Measurements from ENCODE around the gene CMTR1. TPM values are rescaled to one million over a fixed set of nuclear protein-coding genes. Genes with fewer than 3 reads are reported as not detected.

CMTR1 gene
- total RNA-seq, 1 experiment from 2014 or later, result 28.7 TPM

DNA sequence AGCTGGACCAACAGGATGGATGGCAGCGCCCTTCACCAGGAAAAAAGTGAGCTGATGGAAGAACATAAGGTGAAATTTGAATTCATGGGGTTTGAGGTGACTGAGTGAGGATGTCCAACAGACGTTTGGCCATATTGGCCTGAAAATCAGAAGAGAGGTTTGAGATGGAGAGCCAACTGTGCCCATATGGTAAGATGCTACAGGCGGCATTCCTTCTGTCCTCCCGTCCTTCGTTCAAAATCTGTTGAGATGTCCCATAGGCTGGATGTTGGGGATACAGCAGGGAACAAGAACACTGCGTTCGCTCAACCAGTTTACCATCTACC is 468 bp upstream of the CMTR1 start (continued):
- TF ChIP-seq, protein P1, sequence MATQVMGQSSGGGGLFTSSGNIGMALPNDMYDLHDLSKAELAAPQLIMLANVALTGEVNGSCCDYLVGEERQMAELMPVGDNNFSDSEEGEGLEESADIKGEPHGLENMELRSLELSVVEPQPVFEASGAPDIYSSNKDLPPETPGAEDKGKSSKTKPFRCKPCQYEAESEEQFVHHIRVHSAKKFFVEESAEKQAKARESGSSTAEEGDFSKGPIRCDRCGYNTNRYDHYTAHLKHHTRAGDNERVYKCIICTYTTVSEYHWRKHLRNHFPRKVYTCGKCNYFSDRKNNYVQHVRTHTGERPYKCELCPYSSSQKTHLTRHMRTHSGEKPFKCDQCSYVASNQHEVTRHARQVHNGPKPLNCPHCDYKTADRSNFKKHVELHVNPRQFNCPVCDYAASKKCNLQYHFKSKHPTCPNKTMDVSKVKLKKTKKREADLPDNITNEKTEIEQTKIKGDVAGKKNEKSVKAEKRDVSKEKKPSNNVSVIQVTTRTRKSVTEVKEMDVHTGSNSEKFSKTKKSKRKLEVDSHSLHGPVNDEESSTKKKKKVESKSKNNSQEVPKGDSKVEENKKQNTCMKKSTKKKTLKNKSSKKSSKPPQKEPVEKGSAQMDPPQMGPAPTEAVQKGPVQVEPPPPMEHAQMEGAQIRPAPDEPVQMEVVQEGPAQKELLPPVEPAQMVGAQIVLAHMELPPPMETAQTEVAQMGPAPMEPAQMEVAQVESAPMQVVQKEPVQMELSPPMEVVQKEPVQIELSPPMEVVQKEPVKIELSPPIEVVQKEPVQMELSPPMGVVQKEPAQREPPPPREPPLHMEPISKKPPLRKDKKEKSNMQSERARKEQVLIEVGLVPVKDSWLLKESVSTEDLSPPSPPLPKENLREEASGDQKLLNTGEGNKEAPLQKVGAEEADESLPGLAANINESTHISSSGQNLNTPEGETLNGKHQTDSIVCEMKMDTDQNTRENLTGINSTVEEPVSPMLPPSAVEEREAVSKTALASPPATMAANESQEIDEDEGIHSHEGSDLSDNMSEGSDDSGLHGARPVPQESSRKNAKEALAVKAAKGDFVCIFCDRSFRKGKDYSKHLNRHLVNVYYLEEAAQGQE (IDR thresholded peaks at IDR 0.05; ENCODE audit: low read depth), result no peak
- TF ChIP-seq EZH2 (IDR thresholded peaks at IDR 0.05) (no peak), CEBPB (IDR thresholded peaks at IDR 0.05; ENCODE audit: low read depth) (no peak), FOSL1 (IDR thresholded peaks at IDR 0.05; ENCODE audit: low read depth) (no peak), TCF7L2 (IDR thresholded peaks at IDR 0.05; ENCODE audit: borderline replicate concordance, extremely low read depth, insufficient read depth, insufficient read length) (no peak)
- TF ChIP-seq, protein P2, sequence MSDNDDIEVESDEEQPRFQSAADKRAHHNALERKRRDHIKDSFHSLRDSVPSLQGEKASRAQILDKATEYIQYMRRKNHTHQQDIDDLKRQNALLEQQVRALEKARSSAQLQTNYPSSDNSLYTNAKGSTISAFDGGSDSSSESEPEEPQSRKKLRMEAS (IDR thresholded peaks at IDR 0.05), result no peak

DNA sequence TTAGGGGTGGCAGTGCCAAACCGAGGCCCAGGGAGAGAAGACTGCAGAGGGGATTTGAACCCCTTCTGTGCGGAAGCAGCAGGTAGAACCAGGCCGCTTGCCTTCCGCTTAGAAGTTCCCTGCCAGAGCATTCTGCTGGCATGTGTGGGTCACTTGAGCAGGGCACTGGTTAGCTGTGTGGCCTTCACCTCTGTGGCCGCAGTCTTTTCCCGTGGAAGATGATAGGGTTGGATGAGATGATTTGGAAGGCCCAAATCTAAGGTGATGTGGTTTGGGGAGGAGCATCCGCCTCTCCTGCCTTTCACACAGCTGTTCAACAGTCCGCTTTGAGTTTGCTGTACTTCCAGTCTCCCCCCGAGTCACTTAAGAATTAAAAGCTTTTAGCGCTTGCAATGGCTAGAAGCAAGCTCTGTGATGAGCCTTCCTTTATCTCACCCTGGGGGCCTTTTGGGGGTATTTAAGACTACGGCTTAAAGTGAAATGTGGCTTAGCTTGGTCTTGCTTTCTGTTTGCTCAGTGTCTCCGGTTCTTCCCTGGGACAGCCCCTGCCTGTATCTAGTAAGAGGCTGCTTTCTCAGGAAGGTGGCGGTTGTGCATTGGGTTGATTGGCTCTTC is 743 bp downstream of the CMTR1 start:
- peak overlapping the region; percentile 97 for H3K4me2 ChIP-seq (ENCODE audit: low read length)
- ChIA-PET CTCF (no interaction called here), POLR2A (interaction anchor here (0.6 kb wide), 1 partner anchor 264 kb away, joined by 3 read pairs; the partner anchor contains the start of gene MDGA1), RAD21 (ENCODE audit: low non-redundant PET in 1 of 2, low total read pairs in 2 of 2, uncharacterized antibody in 2 of 2, unreplicated experiment in 2 of 2) (no interaction called here)
- H3K4me3 ChIP-seq (replicated peaks in 1 of 2; ENCODE audit: low read depth in 1 of 2, low read length in 2 of 2), result peak overlapping the region; percentile 91 to 93
- DNase-seq (ENCODE audit: low read depth, low spot score) (no peak), ATAC-seq (peak; percentile 37)
- no peaks in the 10 kb centered on the region for H4K20me1 ChIP-seq (ENCODE audit: insufficient read depth)
- 0 out of 2 replicates have a peak, but pooled peaks cover 3% of the 10 kb centered on the region for H3K9me2 ChIP-seq (ENCODE audit: insufficient read depth)
- H3K4me1 ChIP-seq (ENCODE audit: control insufficient read depth in 1 of 2, insufficient read depth in 2 of 2, low read length in 2 of 2), result peaks cover 5 to 18% of the 10 kb centered on the region in 2 experiments; a peak in 2 of 4 replicates
- no peak overlapping the region for H2AFZ ChIP-seq (ENCODE audit: low read depth, low read length, poor library complexity, severe bottlenecking)
- H3K9ac ChIP-seq (ENCODE audit: low read length), result peak overlapping the region; percentile 74
- H3K9me3 ChIP-seq (ENCODE audit: control insufficient read depth in 1 of 2, insufficient read depth in 1 of 2, low read depth in 1 of 2, low read length in 2 of 2), result no peaks in the 10 kb centered on the region
- TF ChIP-seq, protein P3, sequence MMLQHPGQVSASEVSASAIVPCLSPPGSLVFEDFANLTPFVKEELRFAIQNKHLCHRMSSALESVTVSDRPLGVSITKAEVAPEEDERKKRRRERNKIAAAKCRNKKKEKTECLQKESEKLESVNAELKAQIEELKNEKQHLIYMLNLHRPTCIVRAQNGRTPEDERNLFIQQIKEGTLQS (IDR thresholded peaks at IDR 0.05), result no peak
- no peak for TF ChIP-seq CEBPB (IDR thresholded peaks at IDR 0.05; ENCODE audit: low read depth)
- no peak for TF ChIP-seq ZNF274 (IDR thresholded peaks at IDR 0.05; ENCODE audit: low read depth, low read length)
- TF ChIP-seq, protein P1 (IDR thresholded peaks at IDR 0.05; ENCODE audit: low read depth), result no peak
- intact Hi-C loops (cut with micrococcal nuclease), result no loop called here
- peaks cover 19% of the 10 kb centered on the region for H3K79me2 ChIP-seq (ENCODE audit: insufficient read depth, low read length)
- H3K36me3 ChIP-seq (ENCODE audit: control insufficient read depth in 1 of 2, insufficient read depth in 2 of 2, low read length in 2 of 2), result peaks cover 0 to 10% of the 10 kb centered on the region in 2 experiments; a peak in 1 of 4 replicates
- peak overlapping the region; percentile 32; the same call in 1 of the 2 replicates for H3K27ac ChIP-seq (ENCODE audit: low read depth, low read length)
- H3K27me3 ChIP-seq (ENCODE audit: insufficient read depth, low read length), result no peaks in the 10 kb centered on the region
- TSS peak; percentile 39 for BruUV-seq (replicated peaks)

All from HCT116 (cell line).